Keratinocyte (primary cell): Measurements from ENCODE around the gene CEP85.

Experiments
- CTCF ChIP-seq, 3 experiments: IDR thresholded peaks in 1 of 3; conservative IDR thresholded peaks in 1 of 3; optimal IDR thresholded peaks in 1 of 3; 2 replicates in 2 of 3; 3 replicates in 1 of 3; pipeline versions ENCODE3 to v1.5.1; 2011; ENCODE audit warnings: low read length in 3 of 3, mild to moderate bottlenecking in 3 of 3, moderate library complexity in 2 of 3, control low read depth in 1 of 3, inconsistent platforms in 1 of 3; ENCODE audit not compliant: insufficient read depth in 2 of 3; ENCODE audit errors: extremely low read depth in 1 of 3
- EZH2 ChIP-seq: IDR thresholded peaks from one replicate; pipeline ENCODE4 v1.6.1; 2012; ENCODE audit warnings: inconsistent platforms, mild to moderate bottlenecking, low read length, moderate library complexity

GRCh38 chr1:26265405-26265804 is 31.4 kb downstream of the CEP85 start:
- TF ChIP-seq EZH2 = no peak
- no peak for TF ChIP-seq CTCF (optimal IDR thresholded peaks at IDR 0.05 in 1 of 3, IDR thresholded peaks at IDR 0.05 in 1 of 3, conservative IDR thresholded peaks at IDR 0.05 in 1 of 3; ENCODE audit: extremely low read depth in 1 of 3, insufficient read depth in 2 of 3, low read length in 3 of 3)
